GM10248 (cell line): Measurements from ENCODE around the gene MBD6.

ENCODE experiments used
- CTCF ChIA-PET: fragments of 300-600 bp; sonication (Branson Sonifier 250); formaldehyde crosslinking; extraction: SDS; loops from one replicate; lab custom pipeline; 2021; ENCODE audit warnings: antibody characterized with exemption; lab: Yijun Ruan, JAX
- POLR2A ChIA-PET: fragments of 350-650 bp; sonication (Branson Sonifier 250); formaldehyde crosslinking; extraction: SDS; loops from one replicate; lab custom pipeline; 2020; ENCODE audit warnings: antibody characterized with exemption; lab: Yijun Ruan, JAX
- DNase-seq: peaks from one replicate; pipeline ENCODE4 v3.0.0; 2012; ENCODE audit errors: extremely low spot score
- TF ChIP-seq, protein P1 (sequence below): IDR thresholded peaks from 2 replicates; pipeline ENCODE4 v1.5.1; 2012; ENCODE audit warnings: mild to moderate bottlenecking, low read depth; ENCODE audit errors: extremely low read depth, missing control alignments, control extremely low read depth

The MBD6 gene, protein sequence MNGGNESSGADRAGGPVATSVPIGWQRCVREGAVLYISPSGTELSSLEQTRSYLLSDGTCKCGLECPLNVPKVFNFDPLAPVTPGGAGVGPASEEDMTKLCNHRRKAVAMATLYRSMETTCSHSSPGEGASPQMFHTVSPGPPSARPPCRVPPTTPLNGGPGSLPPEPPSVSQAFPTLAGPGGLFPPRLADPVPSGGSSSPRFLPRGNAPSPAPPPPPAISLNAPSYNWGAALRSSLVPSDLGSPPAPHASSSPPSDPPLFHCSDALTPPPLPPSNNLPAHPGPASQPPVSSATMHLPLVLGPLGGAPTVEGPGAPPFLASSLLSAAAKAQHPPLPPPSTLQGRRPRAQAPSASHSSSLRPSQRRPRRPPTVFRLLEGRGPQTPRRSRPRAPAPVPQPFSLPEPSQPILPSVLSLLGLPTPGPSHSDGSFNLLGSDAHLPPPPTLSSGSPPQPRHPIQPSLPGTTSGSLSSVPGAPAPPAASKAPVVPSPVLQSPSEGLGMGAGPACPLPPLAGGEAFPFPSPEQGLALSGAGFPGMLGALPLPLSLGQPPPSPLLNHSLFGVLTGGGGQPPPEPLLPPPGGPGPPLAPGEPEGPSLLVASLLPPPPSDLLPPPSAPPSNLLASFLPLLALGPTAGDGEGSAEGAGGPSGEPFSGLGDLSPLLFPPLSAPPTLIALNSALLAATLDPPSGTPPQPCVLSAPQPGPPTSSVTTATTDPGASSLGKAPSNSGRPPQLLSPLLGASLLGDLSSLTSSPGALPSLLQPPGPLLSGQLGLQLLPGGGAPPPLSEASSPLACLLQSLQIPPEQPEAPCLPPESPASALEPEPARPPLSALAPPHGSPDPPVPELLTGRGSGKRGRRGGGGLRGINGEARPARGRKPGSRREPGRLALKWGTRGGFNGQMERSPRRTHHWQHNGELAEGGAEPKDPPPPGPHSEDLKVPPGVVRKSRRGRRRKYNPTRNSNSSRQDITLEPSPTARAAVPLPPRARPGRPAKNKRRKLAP

DNA sequence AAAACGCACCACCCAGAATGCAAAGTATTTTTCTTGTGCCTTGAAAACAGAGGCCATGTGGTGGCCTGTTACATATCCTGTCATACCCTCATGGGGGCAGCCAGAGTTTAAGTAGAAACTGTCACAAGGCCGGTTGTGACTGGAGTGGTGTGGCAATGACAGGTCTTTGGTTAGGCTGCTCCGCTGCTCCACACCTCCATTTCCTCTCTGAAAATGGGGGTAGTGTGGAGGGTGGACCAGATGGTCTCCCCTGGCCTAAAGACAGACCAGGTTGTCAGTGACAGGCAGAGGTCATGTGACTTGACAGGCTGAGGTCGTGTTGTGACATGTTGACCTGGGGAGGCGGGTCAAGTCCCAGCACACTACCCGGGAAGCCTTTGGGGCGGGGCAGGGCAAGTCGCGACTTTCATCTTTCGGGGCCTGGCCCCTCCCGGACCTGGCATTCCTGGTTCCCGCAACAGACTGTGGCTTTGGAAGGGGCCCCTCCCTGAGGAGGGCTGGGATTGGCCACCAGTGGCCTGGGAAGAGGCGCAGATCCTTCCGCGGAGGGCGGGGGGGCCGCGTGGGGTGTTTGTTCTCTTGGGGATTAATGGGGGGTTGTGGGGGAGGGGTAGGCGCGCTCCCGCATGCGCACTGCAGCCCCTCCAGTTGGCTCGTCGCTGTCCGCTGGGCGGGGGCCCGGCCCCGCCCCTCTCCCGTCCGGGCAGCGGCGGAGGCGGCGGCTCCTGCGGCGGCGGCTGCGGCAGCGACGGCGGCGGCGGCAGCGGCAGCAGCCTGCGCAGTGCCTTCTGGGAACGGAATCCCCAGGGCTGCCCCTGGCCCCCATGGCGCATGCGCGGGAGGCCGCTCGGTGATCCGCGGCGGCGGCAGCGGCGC is at the start of gene MBD6:
MBD6 (plus strand) TSS at position 814 of the 876 bp plus-strand sequence. CDS start 1,480 bp downstream, outside the sequence.
- TF ChIP-seq, protein P1, sequence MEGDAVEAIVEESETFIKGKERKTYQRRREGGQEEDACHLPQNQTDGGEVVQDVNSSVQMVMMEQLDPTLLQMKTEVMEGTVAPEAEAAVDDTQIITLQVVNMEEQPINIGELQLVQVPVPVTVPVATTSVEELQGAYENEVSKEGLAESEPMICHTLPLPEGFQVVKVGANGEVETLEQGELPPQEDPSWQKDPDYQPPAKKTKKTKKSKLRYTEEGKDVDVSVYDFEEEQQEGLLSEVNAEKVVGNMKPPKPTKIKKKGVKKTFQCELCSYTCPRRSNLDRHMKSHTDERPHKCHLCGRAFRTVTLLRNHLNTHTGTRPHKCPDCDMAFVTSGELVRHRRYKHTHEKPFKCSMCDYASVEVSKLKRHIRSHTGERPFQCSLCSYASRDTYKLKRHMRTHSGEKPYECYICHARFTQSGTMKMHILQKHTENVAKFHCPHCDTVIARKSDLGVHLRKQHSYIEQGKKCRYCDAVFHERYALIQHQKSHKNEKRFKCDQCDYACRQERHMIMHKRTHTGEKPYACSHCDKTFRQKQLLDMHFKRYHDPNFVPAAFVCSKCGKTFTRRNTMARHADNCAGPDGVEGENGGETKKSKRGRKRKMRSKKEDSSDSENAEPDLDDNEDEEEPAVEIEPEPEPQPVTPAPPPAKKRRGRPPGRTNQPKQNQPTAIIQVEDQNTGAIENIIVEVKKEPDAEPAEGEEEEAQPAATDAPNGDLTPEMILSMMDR, result no peak

DNA sequence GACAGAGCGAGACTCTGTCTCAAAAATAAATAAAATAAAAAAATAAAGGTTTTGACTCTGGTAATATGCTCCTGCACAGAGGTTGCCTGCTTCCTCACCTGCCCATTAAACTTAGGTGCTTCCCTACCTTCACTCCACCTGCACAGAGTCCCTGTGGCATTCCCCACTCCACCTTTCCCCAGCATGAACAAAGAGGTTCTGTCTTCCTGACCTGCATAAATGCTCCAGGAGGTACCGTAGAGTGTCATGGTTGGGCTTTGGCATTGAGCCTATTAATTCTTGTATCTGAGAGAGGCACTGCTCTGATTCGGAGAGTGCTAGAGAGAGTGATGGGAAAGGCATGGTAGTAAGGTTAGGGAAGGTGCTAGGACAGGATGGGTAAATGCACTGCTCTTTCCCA is 49.2 kb upstream of the MBD6 start:
- DNase-seq, result no peak
- ChIA-PET POLR2A (no interaction called here), CTCF (interaction anchor here (10.6 to 11.0 kb wide), 2 partner anchors 11 to 19 kb away, joined by 72 to 171 read pairs; partner anchors contain the start of genes GLI1 and INHBE)
- TF ChIP-seq, protein P1, result no peak

More for the DNA sequence above, at the start of gene MBD6:
- CTCF ChIA-PET, result interaction anchor here (1.2 to 2.0 kb wide), 2 partner anchors 10 to 16 kb away, joined by 3 to 10 read pairs; no protein-coding TSS in a partner anchor
- DNase-seq, result peak; percentile 98
- POLR2A ChIA-PET, result no interaction called here

DNA sequence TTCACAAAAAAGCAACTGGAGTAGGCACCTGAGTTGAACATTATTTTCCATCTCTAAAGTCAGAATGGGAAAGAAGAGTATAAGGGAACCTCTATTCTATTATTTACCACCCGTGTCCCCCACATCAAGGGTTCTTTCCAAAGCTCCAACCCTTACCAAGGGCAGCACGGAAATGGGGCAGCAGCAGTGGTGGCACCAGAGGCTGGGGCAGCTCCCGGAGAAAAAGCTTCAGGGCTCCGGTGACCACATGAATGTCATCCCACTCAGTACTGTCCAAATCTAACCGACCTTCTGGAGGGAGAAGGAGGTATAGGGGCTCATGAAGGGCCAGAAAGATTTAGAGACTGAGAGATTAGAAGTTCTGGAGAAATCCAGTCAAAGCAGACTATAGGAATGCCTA is 48.7 kb upstream of the MBD6 start:
- no peak for DNase-seq
- TF ChIP-seq, protein P1, result no peak
- POLR2A ChIA-PET, result interaction anchor here (1.3 kb wide), 1 partner anchor 8 kb away, joined by 3 read pairs; no protein-coding TSS in a partner anchor
- CTCF ChIA-PET, result interaction anchor here (1.6 to 11.0 kb wide), 3 partner anchors 11 to 235 kb away, joined by 3 to 171 read pairs (median 72); partner anchors contain the start of genes GLI1 and INHBE

DNA sequence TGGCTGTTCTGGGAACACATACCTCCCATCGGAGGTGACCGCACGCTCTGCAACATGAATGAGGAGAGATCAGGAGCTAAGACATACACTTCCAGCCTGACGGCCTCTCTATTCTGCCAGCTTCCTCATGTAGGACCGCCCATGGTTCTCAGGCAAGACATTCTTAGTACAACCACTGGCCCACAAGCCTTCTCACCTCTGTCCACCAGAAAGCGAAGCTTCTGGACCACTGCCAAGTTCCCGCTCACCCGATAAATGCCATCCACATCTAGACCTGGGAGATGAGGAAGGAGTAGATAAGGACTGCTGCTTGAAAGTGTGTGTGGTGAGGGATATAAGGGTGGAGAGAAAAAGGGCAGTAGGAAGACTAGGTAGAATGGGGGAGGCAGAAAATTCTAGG is 48.2 kb upstream of the MBD6 start:
- ChIA-PET POLR2A (interaction anchor here (1.3 kb wide), 1 partner anchor 9 kb away, joined by 3 read pairs; no protein-coding TSS in a partner anchor), CTCF (interaction anchor here (0.7 to 11.0 kb wide), 4 partner anchors 12 to 235 kb away, joined by 3 to 171 read pairs (median 38); partner anchors contain the start of genes GLI1 and INHBE)
- DNase-seq, result no peak

DNA sequence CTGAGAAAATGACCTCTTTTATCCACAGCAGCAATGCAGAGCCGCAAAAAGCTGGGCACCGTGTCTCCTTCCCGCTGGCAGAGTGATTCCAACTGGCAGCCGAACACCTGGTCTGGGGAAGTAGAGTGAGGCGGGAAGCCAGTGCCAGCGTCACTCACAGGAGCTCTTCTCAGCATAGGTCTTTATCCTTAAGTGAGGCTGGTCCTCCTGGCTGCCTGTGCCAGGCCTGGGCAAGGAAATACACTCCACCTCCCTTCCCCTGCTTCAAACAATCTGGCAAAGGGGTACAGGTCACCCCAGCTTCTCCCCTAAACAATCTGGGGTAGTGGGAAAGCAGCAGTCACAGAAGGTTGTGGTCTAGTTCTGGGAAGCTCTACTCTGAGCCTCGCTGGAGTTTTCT is 47.8 kb upstream of the MBD6 start:
- CTCF ChIA-PET, result interaction anchor here (0.7 to 11.0 kb wide), 5 partner anchors 12 to 236 kb away, joined by 3 to 171 read pairs (median 4); partner anchors contain the start of genes GLI1 and INHBE
- TF ChIP-seq, protein P1, result no peak
- DNase-seq, result no peak
- POLR2A ChIA-PET, result interaction anchor here (1.3 kb wide), 1 partner anchor 9 kb away, joined by 3 read pairs; no protein-coding TSS in a partner anchor

More for the DNA sequence above, 48.2 kb upstream of the MBD6 start:
- TF ChIP-seq, protein P1, result no peak
